GM21515 (cell line): Measurements from ENCODE around the gene CSNK1A1.
"Not testable (repeated sequence)": the region's sequence is repeated elsewhere in the genome, so short reads cannot be mapped to it uniquely, and the experiment has no call there.

Experiments used
- ATAC-seq: cut with Tn5 transposase; IDR thresholded peaks from one replicate; pipeline ENCODE4 v1.9.1; 2021; ENCODE audit not compliant: unreplicated experiment

The CSNK1A1 gene

GRCh38 chr5:149492781-149493180, 58.5 kb downstream of the CSNK1A1 start:
- no peak for ATAC-seq

GRCh38 chr5:149490599-149491485, 60.4 kb downstream of the CSNK1A1 start:
- no peak for ATAC-seq

GRCh38 chr5:149489605-149490037, 61.6 kb downstream of the CSNK1A1 start:
- ATAC-seq: no peak

GRCh38 chr5:149488645-149489306, 62.5 kb downstream of the CSNK1A1 start:
- no peak for ATAC-seq

- ATAC-seq: no peak
Measured at GRCh38 chr5:149487672-149488071, 63.6 kb downstream of the CSNK1A1 start.

- no peak for ATAC-seq
Measured at GRCh38 chr5:149486726-149487635, 64.3 kb downstream of the CSNK1A1 start.

GRCh38 chr5:149485655-149486615, 65.3 kb downstream of the CSNK1A1 start:
- no peak for ATAC-seq

- no peak for ATAC-seq
Measured at GRCh38 chr5:149481485-149481884, 69.8 kb downstream of the CSNK1A1 start.

- no peak for ATAC-seq
Measured at GRCh38 chr5:149478761-149479160, 72.5 kb downstream of the CSNK1A1 start.

GRCh38 chr5:149475777-149476176, 75.5 kb downstream of the CSNK1A1 start:
- ATAC-seq: no peak

GRCh38 chr5:149474198-149474597, 77.0 kb downstream of the CSNK1A1 start:
- no peak for ATAC-seq

GRCh38 chr5:149473441-149473840, 77.8 kb downstream of the CSNK1A1 start:
- ATAC-seq: no peak

GRCh38 chr5:149472399-149472798, 78.8 kb downstream of the CSNK1A1 start:
- no peak for ATAC-seq

GRCh38 chr5:149471406-149472183, 79.6 kb downstream of the CSNK1A1 start:
- no peak for ATAC-seq

- no peak for ATAC-seq
Measured at GRCh38 chr5:149470942-149471341, 80.3 kb downstream of the CSNK1A1 start.

GRCh38 chr5:149466457-149466972, 84.7 kb downstream of the CSNK1A1 start:
- no peak for ATAC-seq

- no peak for ATAC-seq
Measured at GRCh38 chr5:149464796-149465489, 86.3 kb downstream of the CSNK1A1 start.

- ATAC-seq: not testable (repeated sequence)
Measured at GRCh38 chr5:149461907-149462306, 89.3 kb downstream of the CSNK1A1 start.
